Measurements from ENCODE around the gene KAT6B.

GRCh38 chr10:75014516-75015230, 188.3 kb downstream of the KAT6B start:
- no peak for TF ChIP-seq CTCF (IDR thresholded peaks at IDR 0.05)
- TF ChIP-seq POLR2A (IDR thresholded peaks at IDR 0.05; ENCODE audit: low read depth): no peak
